HG03066 (cell line): Measurements from ENCODE around the gene SLC12A4.

Experiments
- ATAC-seq: cut with Tn5 transposase; IDR thresholded peaks from one replicate; pipeline ENCODE4 v1.9.1; 2021; ENCODE audit warnings: low read depth; ENCODE audit not compliant: unreplicated experiment

Gene SLC12A4

GRCh38 chr16:67964477-67965131 is 3.8 kb downstream of the SLC12A4 start:
- ATAC-seq = no peak

GRCh38 chr16:67963662-67964321 is 4.6 kb downstream of the SLC12A4 start:
- ATAC-seq = no peak

GRCh38 chr16:67963292-67963661 is 5.2 kb downstream of the SLC12A4 start:
- no peak for ATAC-seq

- ATAC-seq = no peak
These were observed 6.3 kb downstream of the SLC12A4 start for GRCh38 chr16:67962135-67962534.

- ATAC-seq = no peak
These were observed 6.9 kb downstream of the SLC12A4 start for GRCh38 chr16:67961551-67961957.

DNA sequence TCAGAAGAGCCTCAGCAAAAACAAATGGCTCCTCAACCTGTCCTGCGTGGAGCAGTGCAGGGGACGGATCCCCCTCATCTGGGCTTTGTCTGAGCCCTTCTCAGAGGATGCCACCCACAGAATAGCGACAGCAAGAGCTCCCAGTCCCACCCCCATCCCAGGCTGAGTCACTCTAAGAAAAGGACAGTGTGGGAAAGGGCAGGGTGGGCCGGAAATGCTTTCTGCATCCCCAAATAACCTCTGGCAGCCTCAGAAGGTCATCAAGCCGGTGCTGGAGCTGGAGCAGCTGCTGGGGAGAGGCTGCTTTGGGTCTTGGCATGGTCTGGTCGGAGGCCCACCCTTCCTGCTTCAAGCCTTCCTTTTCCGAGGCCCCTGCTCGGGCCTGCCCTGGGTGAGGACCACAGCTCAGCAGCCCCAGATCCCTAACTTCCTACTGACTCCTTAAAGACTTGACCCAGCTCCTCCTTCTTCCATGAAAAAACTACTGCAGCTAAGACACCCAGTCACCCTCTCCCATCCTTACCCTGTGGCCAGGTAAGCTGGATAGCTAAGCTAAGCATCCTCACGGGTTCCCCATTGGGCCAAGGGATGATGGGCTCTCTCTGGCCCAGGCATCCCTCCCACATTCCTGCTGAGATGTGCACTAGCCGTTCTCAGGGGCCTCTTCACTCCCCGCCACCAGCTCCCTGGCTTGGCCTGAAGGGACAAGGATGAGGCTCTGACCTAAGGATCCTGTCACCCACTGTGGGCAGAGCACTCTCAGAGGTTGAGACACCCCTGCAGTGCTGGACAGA is 8.7 kb downstream of the SLC12A4 start:
- no peak for ATAC-seq

- no peak for ATAC-seq
These were observed 10.8 kb downstream of the SLC12A4 start for GRCh38 chr16:67957622-67958021.

- no peak for ATAC-seq
These were observed 13.8 kb downstream of the SLC12A4 start for GRCh38 chr16:67954421-67955196.

DNA sequence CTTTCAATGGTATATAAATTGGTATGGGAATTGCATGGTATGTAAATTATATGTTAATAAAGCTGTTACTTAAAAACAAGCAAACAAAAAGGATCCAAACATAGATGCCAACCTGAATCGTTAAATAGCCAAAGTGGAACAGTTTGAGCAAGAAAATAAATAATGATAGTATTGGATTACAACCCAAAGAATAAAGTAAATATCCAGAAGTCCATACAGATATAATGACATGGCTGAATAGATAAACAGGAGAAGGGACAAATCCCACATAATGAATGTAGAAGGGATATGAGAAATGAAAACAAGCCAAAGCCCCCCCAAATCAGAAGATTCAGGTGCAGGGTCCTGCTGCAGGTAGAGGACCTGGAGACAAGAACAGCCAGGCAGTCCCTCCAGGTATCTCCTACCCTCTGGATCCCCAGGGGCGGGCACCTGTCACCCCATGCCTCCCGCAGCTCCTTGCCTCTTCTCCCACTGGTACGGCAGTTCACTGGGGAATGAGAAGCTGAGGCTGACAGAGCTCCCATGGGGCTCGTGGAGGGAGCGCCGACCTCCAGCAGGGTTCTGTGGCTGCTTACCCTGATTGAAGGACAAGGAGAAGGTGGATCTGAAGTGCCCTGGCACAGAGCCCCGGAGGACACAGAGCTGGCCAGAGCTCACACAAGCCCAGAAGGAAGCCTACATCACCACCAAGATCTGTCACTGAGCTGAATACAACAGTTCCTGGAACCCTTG is 14.6 kb downstream of the SLC12A4 start:
- no peak for ATAC-seq

DNA sequence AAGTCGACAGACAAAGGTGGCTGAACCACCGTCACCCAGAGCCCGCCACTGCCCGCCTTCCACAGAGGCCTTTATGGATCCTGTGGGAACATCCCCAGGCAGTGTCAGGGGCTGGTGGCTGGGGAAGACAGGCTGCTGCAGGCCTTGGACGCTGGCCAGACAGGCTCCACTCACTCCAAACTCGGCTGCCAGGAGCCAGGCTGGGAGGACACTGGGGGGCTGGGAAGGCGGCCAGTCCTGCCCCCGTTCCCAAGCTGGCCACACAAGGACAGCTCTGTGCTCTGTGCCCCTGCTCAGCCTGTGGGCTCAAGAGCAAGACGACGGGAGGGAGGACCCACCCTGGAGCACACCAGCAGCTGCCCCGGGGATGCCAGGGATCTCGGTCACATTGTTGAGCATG is 17.0 kb downstream of the SLC12A4 start:
- no peak for ATAC-seq

GRCh38 chr16:67950335-67950843 is 18.0 kb downstream of the SLC12A4 start:
- ATAC-seq = no peak

- ATAC-seq = no peak
These were observed 18.8 kb downstream of the SLC12A4 start for GRCh38 chr16:67949645-67950044.

DNA sequence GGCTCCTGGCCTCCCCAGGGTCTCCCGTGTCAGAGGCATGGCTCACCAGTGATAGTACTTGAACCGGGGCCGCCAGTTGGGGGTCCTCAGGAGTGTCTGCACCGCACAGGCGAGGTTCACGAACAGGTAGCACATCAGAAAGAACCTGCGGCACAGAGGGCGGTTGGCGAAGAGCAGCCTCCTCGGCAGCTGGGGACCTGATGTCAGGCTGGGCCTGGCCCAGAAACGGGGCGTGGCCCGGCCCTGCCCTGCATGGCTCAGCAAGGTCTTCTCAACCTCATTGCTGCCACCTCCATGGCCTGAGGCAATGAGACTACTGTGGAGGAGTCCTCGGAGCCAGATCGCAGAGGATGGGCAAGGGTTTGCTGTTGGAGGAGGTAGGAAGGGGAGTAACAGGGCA is 20.4 kb downstream of the SLC12A4 start:
- no peak for ATAC-seq

DNA sequence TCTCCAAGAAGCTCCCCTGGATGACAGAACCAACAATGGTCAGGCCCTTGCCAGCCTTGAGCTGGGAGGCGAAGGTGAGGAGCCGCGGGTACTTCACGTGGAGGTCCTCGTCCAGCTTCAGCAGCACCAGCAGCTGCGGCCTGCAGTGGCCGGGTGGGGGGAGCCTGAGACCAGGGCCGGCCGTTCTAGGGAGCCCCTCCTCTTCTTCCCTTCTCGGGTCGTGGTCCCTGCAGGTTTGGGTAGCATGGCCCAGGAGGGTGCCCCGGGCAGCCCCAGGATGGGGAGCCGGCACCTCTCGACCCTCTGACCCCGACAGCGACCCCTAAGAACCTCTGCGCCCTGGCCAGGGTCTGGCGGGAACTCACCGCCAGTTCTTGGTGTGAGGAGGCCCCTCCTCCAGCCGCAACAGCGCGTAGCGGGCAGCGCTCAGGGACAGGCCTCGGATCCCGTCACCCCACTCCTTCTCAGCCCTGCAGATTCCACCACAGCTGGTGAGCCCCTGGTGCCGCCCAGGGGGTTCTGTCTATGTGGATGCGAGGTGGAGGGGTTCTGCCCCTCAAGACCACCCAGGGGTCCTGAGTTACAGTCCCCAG is 21.4 kb downstream of the SLC12A4 start:
- ATAC-seq = no peak

DNA sequence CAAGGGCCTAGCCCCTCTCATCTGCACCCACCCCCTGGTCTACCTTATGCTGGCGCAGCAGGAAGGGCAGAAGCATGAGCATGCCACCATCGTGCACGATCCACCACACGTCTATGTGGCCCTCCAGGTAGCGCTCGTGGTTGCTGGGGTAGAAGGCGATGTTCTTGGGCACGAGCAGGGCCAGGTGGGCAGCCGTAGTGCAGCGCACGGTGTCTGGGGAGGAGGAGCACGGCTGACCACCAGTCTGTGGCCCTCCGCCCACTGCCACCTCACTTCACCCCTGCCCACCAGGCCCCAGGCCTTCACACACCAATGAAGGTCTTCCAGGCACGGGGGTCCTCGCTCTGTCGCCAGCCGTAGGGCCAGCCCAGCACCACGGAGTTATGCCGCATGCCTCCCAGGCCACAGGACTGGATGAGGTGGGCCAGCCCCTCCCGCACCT is 22.3 kb downstream of the SLC12A4 start:
- no peak for ATAC-seq

DNA sequence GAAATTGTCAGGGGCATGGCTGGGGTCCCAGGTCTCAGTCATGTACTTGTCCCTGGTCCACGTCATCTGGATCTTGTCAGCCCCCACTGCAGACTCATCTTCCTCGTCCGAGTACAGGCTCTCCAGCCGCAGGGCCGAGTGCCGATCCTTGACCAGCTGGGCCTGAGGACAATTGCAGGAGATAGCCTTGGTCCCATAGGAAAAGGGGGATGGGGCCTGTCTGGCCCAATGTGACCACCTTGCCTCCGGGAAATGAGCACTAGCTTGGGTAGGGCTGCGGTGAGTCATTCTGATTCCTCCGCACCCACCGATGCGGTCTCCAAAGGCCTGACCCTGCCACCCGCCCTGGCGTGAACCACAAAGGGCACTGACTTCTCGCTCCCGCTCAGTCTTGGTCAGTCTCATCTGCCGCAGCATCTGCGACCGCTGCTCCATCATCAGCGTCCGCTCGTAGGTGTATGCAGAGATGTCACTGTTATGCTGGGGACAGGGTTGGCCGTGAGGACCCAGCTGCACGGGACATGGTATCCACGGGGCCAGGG is 23.0 kb downstream of the SLC12A4 start:
- ATAC-seq = no peak

DNA sequence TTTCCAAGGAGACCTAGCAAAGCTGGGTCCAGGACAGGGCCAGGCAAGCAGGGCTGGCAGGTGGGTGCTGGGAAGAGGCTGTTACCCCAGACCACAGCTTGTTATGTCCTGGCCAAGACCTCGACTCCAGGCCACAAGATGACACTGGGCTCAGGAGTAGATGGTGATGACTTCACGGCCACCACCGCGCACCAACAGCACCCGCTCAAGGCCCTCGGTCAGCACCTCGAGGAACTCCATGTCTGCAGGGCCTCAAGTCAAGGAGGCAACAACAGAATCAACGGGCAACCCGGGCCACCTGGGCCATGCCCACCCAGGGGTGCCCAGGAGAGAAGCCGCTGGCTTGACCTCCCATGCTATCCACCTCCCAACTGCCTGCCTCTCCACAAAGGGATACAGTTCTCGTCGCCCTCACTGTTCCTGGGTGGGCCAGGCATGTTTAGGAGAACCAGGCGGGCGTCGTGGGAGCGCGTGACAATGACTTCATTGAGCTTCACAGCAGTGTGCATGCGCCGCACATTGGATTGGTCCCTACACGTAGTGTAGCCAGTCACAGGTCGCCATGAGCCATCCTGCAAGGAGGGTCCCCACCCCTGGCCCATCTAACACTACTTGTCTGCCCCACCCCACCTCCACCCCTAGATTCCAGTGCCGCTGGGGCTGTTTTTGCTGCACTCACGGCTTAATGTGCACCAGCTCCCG is 23.6 kb downstream of the SLC12A4 start:
- no peak for ATAC-seq

DNA sequence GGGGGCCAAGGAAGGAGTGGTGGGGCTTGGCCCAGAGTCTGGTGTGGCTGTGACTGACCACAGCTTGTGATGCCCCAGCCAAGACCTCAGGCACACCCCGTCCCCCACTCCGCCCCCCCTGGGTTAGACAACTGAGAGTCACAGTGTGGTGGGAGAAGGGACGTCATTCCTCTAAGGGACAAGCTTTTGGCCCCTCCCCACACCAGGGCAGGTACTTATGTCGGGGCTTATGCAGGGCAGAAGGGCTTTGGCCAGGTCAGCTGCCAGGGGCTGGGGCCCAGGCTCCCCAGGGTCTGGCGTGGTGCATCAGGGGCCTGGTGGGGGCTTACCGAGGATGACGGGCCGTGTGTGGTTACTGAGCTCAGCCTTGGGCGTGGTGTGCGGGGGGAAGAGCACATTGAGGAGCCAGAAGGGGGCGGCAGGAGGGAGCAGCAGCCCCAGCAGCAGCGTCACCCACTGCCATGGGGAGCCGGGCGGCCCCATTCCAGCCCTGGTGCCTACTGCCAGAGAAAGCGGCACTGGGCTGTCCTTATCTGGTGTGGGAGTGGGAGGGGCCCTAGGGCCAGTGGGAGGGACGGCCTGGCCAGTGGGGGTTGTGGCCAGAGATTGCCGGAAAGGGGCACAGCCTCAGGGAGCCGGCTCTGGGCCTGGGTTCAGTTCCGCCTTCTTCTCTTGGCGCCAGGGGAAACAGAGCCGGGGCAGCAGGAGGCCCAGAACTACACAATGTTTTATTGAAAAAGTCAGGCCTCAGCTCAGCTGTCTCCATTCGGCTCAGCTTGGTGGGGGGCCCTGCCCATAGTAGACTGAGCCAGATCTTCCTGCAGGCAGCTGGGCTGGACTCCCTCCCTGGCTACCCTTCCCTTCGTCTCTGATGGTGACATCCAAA is 24.6 kb downstream of the SLC12A4 start, which contains the start of gene LCAT:
LCAT (minus strand) TSS at position 502 of the 886 bp plus-strand sequence; CDS start at position 483, 19 bp downstream.
- ATAC-seq = no peak
